ENCODE measurements around the gene KIF3A.

DNA sequence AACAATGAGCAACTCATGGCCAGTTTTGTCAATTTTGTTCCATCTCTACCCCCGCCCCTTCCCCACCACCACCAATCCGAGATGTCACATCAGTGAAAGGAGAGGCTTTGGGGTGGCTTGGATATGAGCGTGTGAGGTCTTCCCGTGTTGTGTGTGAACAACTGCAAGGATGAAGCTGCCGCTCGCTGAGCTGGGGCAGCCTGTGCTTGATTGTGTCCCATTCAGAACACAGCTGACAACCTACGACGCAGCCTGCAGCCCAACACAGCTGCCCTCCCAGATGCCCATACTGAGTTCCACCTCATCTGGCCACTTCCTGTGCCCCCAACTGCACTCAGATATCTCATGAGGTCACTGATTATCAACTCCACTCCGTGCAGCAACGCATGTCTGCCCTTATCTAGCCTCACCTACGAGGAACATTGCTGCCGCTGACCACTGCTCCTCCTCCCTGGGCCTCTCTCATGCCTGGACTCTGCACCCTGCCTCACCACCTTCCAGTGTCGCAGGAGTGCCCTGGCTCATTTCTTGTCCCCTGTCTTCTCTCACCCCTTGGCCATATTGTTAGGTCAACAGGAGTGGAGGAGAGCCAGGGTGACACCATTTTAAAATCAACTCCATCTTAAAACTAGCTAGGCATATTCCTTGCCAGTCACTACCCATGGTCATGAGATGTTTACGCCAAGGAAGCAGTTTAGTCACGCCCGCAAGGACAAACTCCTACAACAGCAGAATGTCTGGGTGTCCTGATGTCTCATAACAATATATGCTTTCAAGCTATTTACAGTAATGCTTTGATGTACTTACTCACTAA is 70.8 kb downstream of the KIF3A start:
- TF ChIP-seq, protein P1, sequence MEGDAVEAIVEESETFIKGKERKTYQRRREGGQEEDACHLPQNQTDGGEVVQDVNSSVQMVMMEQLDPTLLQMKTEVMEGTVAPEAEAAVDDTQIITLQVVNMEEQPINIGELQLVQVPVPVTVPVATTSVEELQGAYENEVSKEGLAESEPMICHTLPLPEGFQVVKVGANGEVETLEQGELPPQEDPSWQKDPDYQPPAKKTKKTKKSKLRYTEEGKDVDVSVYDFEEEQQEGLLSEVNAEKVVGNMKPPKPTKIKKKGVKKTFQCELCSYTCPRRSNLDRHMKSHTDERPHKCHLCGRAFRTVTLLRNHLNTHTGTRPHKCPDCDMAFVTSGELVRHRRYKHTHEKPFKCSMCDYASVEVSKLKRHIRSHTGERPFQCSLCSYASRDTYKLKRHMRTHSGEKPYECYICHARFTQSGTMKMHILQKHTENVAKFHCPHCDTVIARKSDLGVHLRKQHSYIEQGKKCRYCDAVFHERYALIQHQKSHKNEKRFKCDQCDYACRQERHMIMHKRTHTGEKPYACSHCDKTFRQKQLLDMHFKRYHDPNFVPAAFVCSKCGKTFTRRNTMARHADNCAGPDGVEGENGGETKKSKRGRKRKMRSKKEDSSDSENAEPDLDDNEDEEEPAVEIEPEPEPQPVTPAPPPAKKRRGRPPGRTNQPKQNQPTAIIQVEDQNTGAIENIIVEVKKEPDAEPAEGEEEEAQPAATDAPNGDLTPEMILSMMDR (IDR thresholded peaks at IDR 0.05): no peak
- TF ChIP-seq POLR2A (IDR thresholded peaks at IDR 0.05): no peak
